Measurements from ENCODE around the gene PRMT7. TPM values are rescaled to one million over a fixed set of nuclear protein-coding genes. Genes with fewer than 3 reads are reported as not detected.

PRMT7 gene
- total RNA-seq, 1 experiment from 2014 or later = 49.4 TPM

- TF ChIP-seq CTCF (IDR thresholded peaks at IDR 0.05; ENCODE audit: unreplicated experiment) = no peak
- BruUV-seq (replicated peaks) = no TSS peak
- Mint-ChIP-seq H3K36me3 (ENCODE audit: insufficient read depth, unreplicated experiment) (peaks cover 33% of the 10 kb centered on the region), H3K4me3 (ENCODE audit: low read depth, unreplicated experiment) (peak overlapping the region; percentile 91), H3K27me3 (ENCODE audit: unreplicated experiment) (no peaks in the 10 kb centered on the region), H3K9me3 (ENCODE audit: low read depth, unreplicated experiment) (no peaks in the 10 kb centered on the region), H3K4me1 (ENCODE audit: low read depth, unreplicated experiment) (peaks cover 38% of the 10 kb centered on the region), H3K27ac (ENCODE audit: unreplicated experiment) (peak overlapping the region; percentile 92)
- DNase-seq = peak; percentile 51
- CTCF ChIA-PET = interaction anchor here (0.6 to 2.0 kb wide), 2 partner anchors 19 to 45 kb away, joined by 4 to 13 read pairs; partner anchors contain the start of genes PRMT7 and SLC7A6OS
- intact Hi-C loops (cut with micrococcal nuclease; ENCODE audit: unreplicated experiment) = loop anchor here (5.0 kb wide), 1 partner anchor 47 kb away; the partner anchor contains the start of genes PRMT7 and SLC7A6OS
These were observed 45.5 kb upstream of the PRMT7 start for GRCh38 chr16:68265078-68265920.

- no peaks in the 10 kb centered on the region for H3K27me3 Mint-ChIP-seq (ENCODE audit: unreplicated experiment)
- CTCF ChIA-PET = no interaction called here
- BruUV-seq (replicated peaks) = no TSS peak
- intact Hi-C loops (cut with micrococcal nuclease; ENCODE audit: unreplicated experiment) = loop anchor here (5.0 kb wide), 1 partner anchor 44 kb away; the partner anchor contains the start of genes PRMT7 and SLC7A6OS
- no peak for DNase-seq
- peaks cover 33% of the 10 kb centered on the region for H3K36me3 Mint-ChIP-seq (ENCODE audit: insufficient read depth, unreplicated experiment)
- TF ChIP-seq CTCF (IDR thresholded peaks at IDR 0.05; ENCODE audit: unreplicated experiment) = no peak
- peaks cover 37% of the 10 kb centered on the region for H3K4me1 Mint-ChIP-seq (ENCODE audit: low read depth, unreplicated experiment)
- H3K27ac Mint-ChIP-seq (ENCODE audit: unreplicated experiment) = no peak overlapping the region
- no peak overlapping the region for H3K4me3 Mint-ChIP-seq (ENCODE audit: low read depth, unreplicated experiment)
- no peaks in the 10 kb centered on the region for H3K9me3 Mint-ChIP-seq (ENCODE audit: low read depth, unreplicated experiment)
These were observed 43.0 kb upstream of the PRMT7 start for GRCh38 chr16:68267612-68268405.

- CTCF ChIA-PET = interaction anchor here (0.7 to 0.9 kb wide), 2 partner anchors 10 to 21 kb away, joined by 4 to 6 read pairs; no protein-coding TSS in a partner anchor
- no peaks in the 10 kb centered on the region for H3K27me3 Mint-ChIP-seq (ENCODE audit: unreplicated experiment)
- H3K4me1 Mint-ChIP-seq (ENCODE audit: low read depth, unreplicated experiment) = peaks cover 25% of the 10 kb centered on the region
- no peak for DNase-seq
- H3K9me3 Mint-ChIP-seq (ENCODE audit: low read depth, unreplicated experiment) = no peaks in the 10 kb centered on the region
- peaks cover 15% of the 10 kb centered on the region for H3K36me3 Mint-ChIP-seq (ENCODE audit: insufficient read depth, unreplicated experiment)
- no peak for TF ChIP-seq CTCF (IDR thresholded peaks at IDR 0.05; ENCODE audit: unreplicated experiment)
- no peak overlapping the region for H3K4me3 Mint-ChIP-seq (ENCODE audit: low read depth, unreplicated experiment)
- no peak overlapping the region for H3K27ac Mint-ChIP-seq (ENCODE audit: unreplicated experiment)
- no TSS peak for BruUV-seq (replicated peaks)
- intact Hi-C loops (cut with micrococcal nuclease; ENCODE audit: unreplicated experiment) = loop anchor here (5.0 kb wide), 1 partner anchor 43 kb away; the partner anchor contains the start of genes PRMT7 and SLC7A6OS
These were observed 41.0 kb upstream of the PRMT7 start for GRCh38 chr16:68269793-68270192.

DNA sequence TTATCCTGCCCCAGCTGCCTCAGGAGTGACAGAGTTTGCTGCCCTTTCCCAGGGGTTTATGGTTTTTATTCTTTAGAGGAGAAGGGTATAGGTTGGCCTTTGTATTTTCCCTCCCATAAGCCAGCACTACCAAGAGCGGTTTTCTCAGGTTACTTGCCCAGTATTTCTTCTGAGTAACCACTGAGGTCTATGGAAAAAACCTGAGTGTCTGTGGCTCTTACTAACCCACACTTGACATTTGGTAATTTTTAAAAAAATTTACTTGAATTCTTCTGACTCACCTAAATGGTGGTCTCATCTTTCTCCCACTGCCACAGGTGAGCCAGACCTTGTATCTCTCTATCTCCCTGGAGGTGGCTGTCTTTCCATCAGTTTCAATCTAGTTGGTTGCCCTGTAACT is 40.5 kb upstream of the PRMT7 start:
- H3K9me3 Mint-ChIP-seq (ENCODE audit: low read depth, unreplicated experiment) = no peaks in the 10 kb centered on the region
- intact Hi-C loops (cut with micrococcal nuclease; ENCODE audit: unreplicated experiment) = no loop called here
- peaks cover 24% of the 10 kb centered on the region for H3K4me1 Mint-ChIP-seq (ENCODE audit: low read depth, unreplicated experiment)
- no TSS peak for BruUV-seq (replicated peaks)
- H3K4me3 Mint-ChIP-seq (ENCODE audit: low read depth, unreplicated experiment) = no peak overlapping the region
- TF ChIP-seq CTCF (IDR thresholded peaks at IDR 0.05; ENCODE audit: unreplicated experiment) = no peak
- CTCF ChIA-PET = interaction anchor here (0.9 kb wide), 1 partner anchor 21 kb away, joined by 4 read pairs; no protein-coding TSS in a partner anchor
- no peaks in the 10 kb centered on the region for H3K27me3 Mint-ChIP-seq (ENCODE audit: unreplicated experiment)
- no peak for DNase-seq
- H3K36me3 Mint-ChIP-seq (ENCODE audit: insufficient read depth, unreplicated experiment) = peaks cover 9% of the 10 kb centered on the region
- no peak overlapping the region for H3K27ac Mint-ChIP-seq (ENCODE audit: unreplicated experiment)

Data from Calu3 (cell line).